ENCODE results near the gene DBF4. TPM values are rescaled to one million over a fixed set of nuclear protein-coding genes. Genes with fewer than 3 reads are reported as not detected.

The DBF4 gene
- total and polyA plus RNA-seq, 9 of the 15 experiments (the other 6 are each of a cell fraction or from before 2014, with no cell fraction given), result 37.8 to 145 (median 104) TPM

DNA sequence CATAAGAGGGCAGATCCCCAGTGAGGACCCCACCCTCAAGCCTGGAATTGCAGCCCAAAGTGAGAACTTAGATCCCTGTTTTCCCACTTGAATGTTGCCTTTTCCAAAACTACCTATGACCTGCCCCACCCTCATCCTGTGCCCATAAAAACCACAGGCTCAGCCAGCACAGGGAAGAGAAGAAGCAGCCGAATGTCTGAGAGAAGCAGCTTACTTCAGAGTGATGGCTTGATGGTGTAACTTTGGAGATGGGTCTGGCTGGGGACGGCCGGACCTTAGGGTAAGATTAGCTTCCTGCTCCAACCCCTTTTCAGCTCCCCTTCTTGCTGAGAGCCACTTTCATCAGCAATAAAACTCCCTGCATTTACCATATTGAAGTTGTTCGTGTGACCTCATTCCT is 5.8 kb upstream of the DBF4 start:
- no peak overlapping the region for H3K4me2 ChIP-seq (ENCODE audit: insufficient read depth, low read length)
- no peaks in the 10 kb centered on the region for H4K20me1 ChIP-seq (replicated peaks; ENCODE audit: control insufficient read depth, insufficient read depth, low read length)
- ATAC-seq (no peak), FAIRE-seq (no peak), DNase-seq (ENCODE audit: extremely low read depth in 1 of 4, low spot score in 3 of 4) (no peak)
- BruUV-seq (replicated peaks), result no TSS peak
- 97% methylated on average over 4 of the region's 4 CpGs for WGBS (ENCODE audit: insufficient coverage, low coverage, missing lambda C conversion rate)
- TF ChIP-seq POLR2B (IDR thresholded peaks at IDR 0.05; ENCODE audit: low read depth, partially characterized antibody) (no peak), ZNF75A (CRISPR knock-in tag; IDR thresholded peaks at IDR 0.05) (peak; percentile 66; the same call in 1 of the 2 replicates), TRIM28 (IDR thresholded peaks at IDR 0.05) (peak; percentile 32; the same call in 1 of the 2 replicates), CBX3 (IDR thresholded peaks at IDR 0.05; ENCODE audit: borderline replicate concordance in 1 of 2, low read length in 2 of 2) (peak in 1 of 2 experiments; percentile 64; a peak in 1 of 3 replicates), RBM14 (IDR thresholded peaks at IDR 0.05; ENCODE audit: borderline replicate concordance, insufficient read depth, low read depth, low read length) (no peak), PHF8 (IDR thresholded peaks at IDR 0.05; ENCODE audit: borderline replicate concordance, low read length) (no peak), DIDO1 (tag; IDR thresholded peaks at IDR 0.05; ENCODE audit: low read depth) (no peak), POLR2G (IDR thresholded peaks at IDR 0.05; ENCODE audit: low read depth, low read length) (no peak), MEF2A (IDR thresholded peaks at IDR 0.05; ENCODE audit: control insufficient read depth, low read depth, low read length) (no peak), CREB1 (IDR thresholded peaks at IDR 0.05) (no peak), CREB1 (CRISPR knock-in tag; IDR thresholded peaks at IDR 0.05) (no peak), BCOR (IDR thresholded peaks at IDR 0.05) (no peak), CBX5 (IDR thresholded peaks at IDR 0.05; ENCODE audit: borderline replicate concordance, low read depth) (peak; percentile 35; the same call in 1 of the 2 replicates), ZNF24 (IDR thresholded peaks at IDR 0.05) (no peak), CBX1 (IDR thresholded peaks at IDR 0.05; ENCODE audit: low read depth) (0 out of 2 replicates have a peak, but pooled peaks have one; percentile 53)
- no peaks in the 10 kb centered on the region for H3K9me1 ChIP-seq (ENCODE audit: control insufficient read depth, insufficient read depth, low read length)
- POLR2A ChIA-PET, result interaction anchor here (1.4 kb wide), 1 partner anchor 9 kb away, joined by 6 read pairs; no protein-coding TSS in a partner anchor
- peaks cover 9% of the 10 kb centered on the region for H3K9me3 ChIP-seq (replicated peaks; ENCODE audit: control insufficient read depth, insufficient read depth, low read depth, low read length)
- H3K9ac ChIP-seq (ENCODE audit: insufficient read depth in 1 of 2, low read depth in 2 of 2, low read length in 2 of 2), result no peak overlapping the region
- H3K27ac ChIP-seq (ENCODE audit: extremely low read depth, low read depth, low read length), result no peak overlapping the region
- no peaks in the 10 kb centered on the region for H3K27me3 ChIP-seq (ENCODE audit: control insufficient read depth in 2 of 2, insufficient read depth in 2 of 2, low read length in 2 of 2)
- H3K36me3 ChIP-seq (ENCODE audit: control insufficient read depth, insufficient read depth, low read length), result peaks cover 55% of the 10 kb centered on the region
- H3K4me1 ChIP-seq (replicated peaks in 1 of 2; ENCODE audit: control insufficient read depth in 2 of 2, insufficient read depth in 2 of 2, low read length in 2 of 2), result peaks cover 0 to 2% of the 10 kb centered on the region in 2 experiments; a peak in 4 of 5 replicates
- no peak overlapping the region for H3K4me3 ChIP-seq
- H2AFZ ChIP-seq (ENCODE audit: low read depth, low read length), result no peak overlapping the region
- in situ Hi-C loops (cut with MboI) (no loop called here), intact Hi-C loops (cut with micrococcal nuclease) (loop anchor here (10.0 kb wide), 3 partner anchors 344 to 716 kb away; partner anchors contain the start of genes DMTF1 and TMEM243)
- peaks cover 98% of the 10 kb centered on the region for H3K79me2 ChIP-seq (ENCODE audit: control insufficient read depth, insufficient read depth, low read length)
- CTCF ChIA-PET (ENCODE audit: low intra/inter-chr PET ratio), result no interaction called here

Measured in K562 (cell line).